Ureter (tissue), 1 donor: ENCODE measurements around the gene PGC. TPM values are rescaled to one million over a fixed set of nuclear protein-coding genes. Genes with fewer than 3 reads are reported as not detected.

ENCODE experiments used
- DNase-seq: peaks from one replicate; pipeline ENCODE4 v3.0.0-alpha.2; 2020; ENCODE audit warnings: low spot score
- total RNA-seq: library from RNA; stranded (reverse); gene quantifications from one replicate; pipeline ENCODE4 v1.2.4, GENCODE V29; 2023
- donor health status: DM: yes; HTN: yes; CAD: no.

Gene PGC
- total RNA-seq, 1 donor from 2014 or later, result not detected

GRCh38 chr6:41697861-41698781 is 49.1 kb downstream of the PGC start:
- no peak for DNase-seq

GRCh38 chr6:41696788-41697187 is 50.4 kb downstream of the PGC start:
- no peak for DNase-seq

DNA sequence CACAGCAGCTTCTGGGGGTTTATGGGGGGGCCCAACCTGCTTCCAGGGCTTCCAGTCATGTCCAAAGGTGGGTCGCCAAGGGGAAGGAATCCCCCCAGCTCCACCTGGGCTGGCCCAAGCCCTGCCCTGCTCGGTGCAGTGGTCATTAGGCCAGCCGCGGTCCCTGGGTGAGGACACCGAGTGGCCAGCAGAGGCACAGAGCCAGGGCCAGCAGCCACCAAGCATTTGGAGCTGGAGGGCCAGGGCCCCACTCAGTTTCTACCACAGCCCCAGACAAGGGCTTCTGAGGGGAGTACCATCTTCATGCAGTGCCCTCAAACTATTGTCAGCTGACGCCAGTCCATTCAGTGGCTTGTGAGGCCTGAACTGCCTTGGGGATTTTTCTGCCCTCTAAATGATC is 51.4 kb downstream of the PGC start:
- no peak for DNase-seq

DNA sequence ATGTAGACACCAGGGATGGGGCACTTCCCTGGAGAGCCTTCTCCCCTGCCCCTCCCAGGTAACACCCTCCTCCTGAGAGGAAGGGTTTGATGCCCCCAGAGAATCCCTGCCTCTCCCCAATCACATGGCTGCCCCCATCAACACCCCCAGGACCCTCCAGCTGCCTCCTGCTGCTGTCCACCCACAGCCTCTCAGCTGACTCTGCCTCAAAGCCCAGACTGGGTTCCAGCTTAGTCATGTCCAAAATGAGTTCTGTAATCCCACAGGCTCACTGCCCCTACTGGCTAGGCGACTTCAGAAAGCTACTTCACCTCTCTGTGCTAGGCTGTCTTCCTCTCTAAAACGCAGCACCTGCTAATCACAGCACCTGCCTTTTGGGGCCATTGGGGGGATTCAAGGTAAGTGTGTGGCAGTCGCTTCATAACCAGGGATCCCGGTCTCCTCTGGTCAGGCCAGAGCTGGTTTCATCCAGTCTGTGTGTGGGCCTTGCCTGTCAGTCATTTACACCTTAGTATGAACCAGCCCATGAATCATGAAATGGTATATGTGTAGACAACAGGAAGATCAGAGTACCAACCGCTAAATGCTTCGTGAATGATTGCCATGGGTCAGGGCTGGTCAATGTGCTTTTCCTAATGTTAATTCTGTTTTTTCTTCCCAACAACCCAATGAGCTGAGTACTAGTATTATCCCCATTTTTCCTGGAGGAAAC is 52.2 kb downstream of the PGC start:
- no peak for DNase-seq

DNA sequence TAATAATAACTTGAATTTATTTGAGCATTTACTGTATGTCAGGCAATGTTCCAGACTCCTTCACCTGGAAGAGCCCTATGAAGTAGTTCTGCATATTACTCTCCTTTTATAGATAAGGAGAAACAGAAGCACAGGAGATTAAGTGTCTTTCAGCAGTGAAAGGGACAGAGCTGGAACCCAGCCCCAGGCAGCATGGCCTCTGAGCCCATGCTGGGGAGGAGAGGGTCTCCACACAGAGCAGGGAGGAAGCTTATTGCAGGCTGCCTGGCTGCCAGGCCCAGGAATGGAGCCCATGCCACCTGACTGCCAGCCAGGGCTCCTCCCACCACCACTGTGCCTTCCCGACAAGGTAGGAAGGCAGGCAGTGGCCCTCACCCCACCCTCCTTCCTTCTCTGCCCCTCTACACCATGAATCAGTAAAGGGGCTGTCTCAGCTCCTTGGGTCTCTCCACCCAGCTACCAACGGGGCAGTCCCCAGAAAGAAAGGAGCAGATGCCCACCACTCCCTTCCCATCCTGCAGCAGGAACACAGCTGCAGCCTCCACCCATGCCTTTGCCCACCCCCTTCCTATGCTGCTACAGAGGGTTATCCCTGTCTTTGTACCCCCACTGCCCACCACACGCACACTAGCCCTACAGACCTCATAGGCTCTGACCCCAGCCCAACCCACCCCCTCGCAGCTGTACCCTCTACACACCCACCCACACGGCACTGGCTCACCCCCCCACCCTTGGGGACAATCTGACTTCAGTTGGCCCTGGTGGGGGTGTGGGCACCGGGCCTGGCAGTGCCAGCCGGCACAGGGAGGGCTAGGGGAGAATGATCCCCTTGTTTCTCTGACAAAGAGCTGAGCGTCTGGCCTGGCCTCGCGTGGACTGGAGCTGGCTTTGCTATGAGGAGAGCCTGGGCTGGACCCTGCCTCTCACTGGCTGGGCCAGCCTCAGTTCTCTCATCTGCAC is 53.6 kb downstream of the PGC start:
- no peak for DNase-seq

DNA sequence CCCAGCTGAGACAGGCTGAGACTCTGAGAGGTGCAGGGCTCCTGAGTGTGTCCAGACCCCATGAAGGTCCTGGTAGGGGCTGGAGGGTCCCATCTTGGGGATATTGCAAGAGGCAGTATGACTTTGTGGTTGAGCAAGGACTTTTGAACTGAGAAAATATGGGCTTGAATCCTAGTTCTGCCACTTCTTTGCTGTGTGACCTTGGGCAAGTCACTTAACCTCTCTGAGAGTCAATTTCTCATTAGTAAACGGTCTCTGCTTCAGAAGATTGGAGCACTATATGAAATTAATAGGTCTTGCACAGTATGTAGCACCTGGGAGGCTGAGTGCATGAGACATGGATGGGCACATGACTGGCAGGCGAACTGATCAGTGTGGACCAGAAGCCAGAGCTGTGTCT is 54.5 kb downstream of the PGC start:
- no peak for DNase-seq

DNA sequence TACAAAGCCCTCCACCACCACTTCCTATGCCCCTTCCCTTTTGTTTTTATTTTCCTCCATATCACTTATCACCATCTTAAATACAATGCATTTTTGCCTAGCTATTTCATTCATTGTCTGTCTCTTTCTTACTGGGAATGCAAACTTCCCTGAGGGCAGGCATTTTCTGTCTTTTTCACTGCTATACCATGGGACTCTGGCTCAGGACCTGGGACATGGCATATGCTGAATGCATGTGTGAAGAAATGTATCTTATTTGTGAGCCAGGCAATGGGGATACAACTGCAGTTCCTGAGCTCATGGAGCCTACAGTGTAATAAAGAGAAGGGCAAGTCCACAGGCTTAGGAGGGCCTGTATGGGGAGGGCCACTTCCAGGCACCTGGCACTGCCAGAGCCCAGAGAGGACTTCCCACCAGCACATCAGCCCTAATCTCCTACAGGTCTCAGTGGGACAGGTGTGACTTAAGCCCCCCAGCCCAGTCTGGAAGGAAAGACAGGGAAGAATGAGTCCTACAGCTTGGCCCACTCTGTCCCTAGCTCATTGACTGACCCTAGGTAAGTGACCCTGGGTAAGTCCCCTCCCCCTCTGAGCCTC is 55.0 kb downstream of the PGC start:
- DNase-seq, result no peak

DNA sequence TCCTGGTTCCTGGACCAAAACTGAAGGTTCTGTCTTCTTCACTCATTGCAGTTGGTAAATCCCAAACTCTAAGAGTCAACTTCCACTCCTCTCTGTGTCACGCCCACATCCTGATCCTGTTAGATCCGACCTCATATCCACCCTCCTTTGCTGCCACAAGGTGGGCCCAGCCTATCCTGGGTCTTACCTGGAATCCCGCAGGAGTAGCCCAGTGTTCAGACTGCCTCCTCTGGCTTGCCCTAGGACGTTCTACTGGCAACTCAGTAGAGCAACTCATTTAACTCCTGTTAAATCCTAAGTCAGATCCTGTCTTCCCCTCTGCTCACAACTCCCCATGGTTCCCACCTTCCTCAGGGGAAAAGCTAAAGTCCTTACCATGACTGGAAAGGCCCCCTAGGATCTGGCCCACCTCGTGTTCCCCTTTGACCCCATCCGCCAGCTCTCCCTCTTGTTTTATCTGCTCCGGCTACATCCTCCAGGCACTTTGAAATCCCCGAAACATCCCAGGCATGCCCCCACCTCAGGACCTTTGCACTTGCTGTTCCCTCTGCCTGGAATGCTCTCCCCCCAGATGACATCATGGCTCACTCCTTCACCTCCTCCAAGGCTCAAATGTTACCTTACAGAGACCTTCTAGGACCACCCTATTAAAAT is 55.6 kb downstream of the PGC start:
- DNase-seq, result no peak

- DNase-seq, result no peak
Measured at GRCh38 chr6:41690541-41691330, 56.5 kb downstream of the PGC start.

DNA sequence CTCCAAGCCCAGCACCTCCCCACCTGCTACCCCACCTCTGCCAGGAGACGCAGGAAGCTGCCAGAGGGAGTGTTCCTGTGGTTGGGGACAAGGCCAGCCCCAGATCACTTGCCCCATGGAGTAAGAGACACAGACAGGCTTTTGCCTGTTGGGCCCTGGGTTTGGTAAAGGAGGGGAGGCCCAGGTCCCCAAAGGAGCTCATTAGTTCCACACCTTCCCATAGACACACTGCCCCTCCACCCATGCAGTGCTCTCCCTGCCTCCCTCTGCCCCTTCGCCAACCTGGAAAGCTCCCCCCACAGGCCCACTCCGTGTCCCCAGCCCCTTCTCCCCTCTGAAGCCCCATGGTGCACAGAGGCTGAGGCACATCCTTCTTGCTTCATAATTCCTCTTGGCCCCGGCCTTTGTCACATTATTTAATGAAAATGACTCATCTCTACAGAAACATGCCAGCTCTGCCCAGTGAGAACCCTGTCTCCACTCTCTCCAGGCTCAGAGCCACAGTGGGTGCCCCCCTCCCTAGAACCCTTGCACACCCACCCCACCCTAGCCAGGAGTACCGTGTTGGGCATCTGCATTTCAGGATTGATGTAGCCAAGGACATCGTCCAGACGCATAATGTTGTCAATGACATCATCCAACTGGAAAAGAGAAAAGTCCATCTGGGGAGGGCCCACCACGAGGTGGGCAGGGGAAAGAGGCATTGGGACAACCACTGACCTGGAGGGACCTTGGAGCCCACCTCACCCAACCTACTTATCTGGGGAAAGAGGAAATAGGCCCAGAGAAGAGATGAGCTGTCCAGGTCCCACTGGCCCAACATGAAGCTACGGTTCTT is 57.8 kb downstream of the PGC start:
- DNase-seq, result no peak

GRCh38 chr6:41688256-41688965 is 58.8 kb downstream of the PGC start:
- DNase-seq, result no peak

GRCh38 chr6:41687501-41688175 is 59.6 kb downstream of the PGC start:
- DNase-seq, result no peak

Other genes starting within 250 kb of the PGC start
- gene FOXP4, start 201.0 kb downstream of the PGC start, total RNA-seq, result 25.1 TPM
- gene MDFI, start 108.9 kb downstream of the PGC start, total RNA-seq, result 36.7 TPM
- 29.4 TPM for gene TFEB, start 11.8 kb downstream of the PGC start, total RNA-seq
- gene FRS3, start 32.5 kb upstream of the PGC start, total RNA-seq, result 7.5 TPM
- gene PRICKLE4, start 33.4 kb upstream of the PGC start, total RNA-seq, result 14.2 TPM
- 209 TPM for gene TOMM6, start 40.3 kb upstream of the PGC start, total RNA-seq
- 6.0 TPM for gene USP49, start 148.0 kb upstream of the PGC start, total RNA-seq
- 23.8 TPM for gene MED20, start 173.7 kb upstream of the PGC start, total RNA-seq
- gene BYSL, start 174.1 kb upstream of the PGC start, total RNA-seq, result 24.6 TPM
- 69.1 TPM for gene CCND3, start 194.4 kb upstream of the PGC start, total RNA-seq